ENCODE measurements around the gene MAML1.

MAML1 gene

GRCh38 chr5:179763215-179763945 lies 30.8 kb downstream of the MAML1 start:
- Mint-ChIP-seq H3K4me3 (no peak overlapping the region), H3K4me1 (peaks cover 44% of the 10 kb centered on the region), H3K27me3 (ENCODE audit: low read depth, poor library complexity) (no peaks in the 10 kb centered on the region), H3K36me3 (ENCODE audit: low read depth) (peaks cover 21% of the 10 kb centered on the region), H3K9me3 (no peaks in the 10 kb centered on the region), H3K27ac (peak overlapping the region; percentile 24)
- DNase-seq: peak; percentile 53
- peak; percentile 91 for TF ChIP-seq CTCF (IDR thresholded peaks at IDR 0.05)

- Mint-ChIP-seq H3K27me3 (ENCODE audit: low read depth, poor library complexity) (no peaks in the 10 kb centered on the region), H3K36me3 (ENCODE audit: low read depth) (peaks cover 25% of the 10 kb centered on the region), H3K4me1 (peaks cover 44% of the 10 kb centered on the region), H3K4me3 (no peak overlapping the region), H3K27ac (no peak overlapping the region), H3K9me3 (no peaks in the 10 kb centered on the region)
- no peak for DNase-seq
- no peak for TF ChIP-seq CTCF (IDR thresholded peaks at IDR 0.05)
Measured at GRCh38 chr5:179764056-179764455, 31.4 kb downstream of the MAML1 start.

- Mint-ChIP-seq H3K9me3 (no peaks in the 10 kb centered on the region), H3K4me3 (no peak overlapping the region), H3K27ac (peak overlapping the region; percentile 45), H3K27me3 (ENCODE audit: low read depth, poor library complexity) (no peaks in the 10 kb centered on the region), H3K4me1 (peaks cover 34% of the 10 kb centered on the region), H3K36me3 (ENCODE audit: low read depth) (peaks cover 35% of the 10 kb centered on the region)
- no peak for DNase-seq
- no peak for TF ChIP-seq CTCF (IDR thresholded peaks at IDR 0.05)
Measured at GRCh38 chr5:179765400-179765799, 32.8 kb downstream of the MAML1 start.

- TF ChIP-seq CTCF (IDR thresholded peaks at IDR 0.05): no peak
- Mint-ChIP-seq H3K4me3 (no peak overlapping the region), H3K9me3 (no peaks in the 10 kb centered on the region), H3K4me1 (peaks cover 30% of the 10 kb centered on the region), H3K27ac (peak overlapping the region; percentile 91), H3K27me3 (ENCODE audit: low read depth, poor library complexity) (no peaks in the 10 kb centered on the region), H3K36me3 (ENCODE audit: low read depth) (peaks cover 43% of the 10 kb centered on the region)
- DNase-seq: no peak
Measured at GRCh38 chr5:179766021-179766725, 33.6 kb downstream of the MAML1 start.

- no peak for TF ChIP-seq CTCF (IDR thresholded peaks at IDR 0.05)
- Mint-ChIP-seq H3K4me3 (no peak overlapping the region), H3K9me3 (no peaks in the 10 kb centered on the region), H3K4me1 (peaks cover 26% of the 10 kb centered on the region), H3K27ac (no peak overlapping the region), H3K27me3 (ENCODE audit: low read depth, poor library complexity) (no peaks in the 10 kb centered on the region), H3K36me3 (ENCODE audit: low read depth) (peaks cover 49% of the 10 kb centered on the region)
- DNase-seq: no peak
Measured at GRCh38 chr5:179766726-179767455, 34.3 kb downstream of the MAML1 start.
